Stimulated activated CD8-positive, alpha-beta memory T cell treated with anti-CD3 and anti-CD28 coated beads, Interleukin-4, amount 100 ng/mL, for 48 hours (primary cell): Measurements from ENCODE around the gene MAPRE2.

Experiments used
- DNase-seq: peaks from one replicate; pipeline ENCODE4 v3.0.0-alpha.2; 2020

MAPRE2 gene

GRCh38 chr18:35063875-35064690 is 22.9 kb downstream of the MAPRE2 start:
- no peak for DNase-seq

- no peak for DNase-seq
Observed at GRCh38 chr18:35067454-35067853, 26.2 kb downstream of the MAPRE2 start.

GRCh38 chr18:35071819-35072247 is 30.6 kb downstream of the MAPRE2 start:
- DNase-seq, result no peak

- DNase-seq, result no peak
Observed at GRCh38 chr18:35072616-35073015, 31.4 kb downstream of the MAPRE2 start.

GRCh38 chr18:35073186-35074105 is 32.2 kb downstream of the MAPRE2 start:
- no peak for DNase-seq

- DNase-seq, result no peak
Observed at GRCh38 chr18:35074581-35074980, 33.4 kb downstream of the MAPRE2 start.

GRCh38 chr18:35075132-35075531 is 33.9 kb downstream of the MAPRE2 start:
- DNase-seq, result no peak

- no peak for DNase-seq
Observed at GRCh38 chr18:35076135-35076924, 35.1 kb downstream of the MAPRE2 start.

GRCh38 chr18:35077937-35078336 is 36.7 kb downstream of the MAPRE2 start:
- DNase-seq, result no peak

GRCh38 chr18:35080058-35080457 is 38.8 kb downstream of the MAPRE2 start:
- no peak for DNase-seq

GRCh38 chr18:35083174-35083712 is 42.0 kb downstream of the MAPRE2 start:
- no peak for DNase-seq

- DNase-seq, result no peak
Observed at GRCh38 chr18:35084494-35085449, 43.6 kb downstream of the MAPRE2 start.

- no peak for DNase-seq
Observed at GRCh38 chr18:35085450-35086380, 44.5 kb downstream of the MAPRE2 start.

- no peak for DNase-seq
Observed at GRCh38 chr18:35086704-35087103, 45.5 kb downstream of the MAPRE2 start.

GRCh38 chr18:35087726-35088125 is 46.5 kb downstream of the MAPRE2 start:
- DNase-seq, result no peak

GRCh38 chr18:35088921-35089320 is 47.7 kb downstream of the MAPRE2 start:
- DNase-seq, result no peak

- DNase-seq, result no peak
Observed at GRCh38 chr18:35089382-35089781, 48.2 kb downstream of the MAPRE2 start.

GRCh38 chr18:35089891-35090550 is 48.8 kb downstream of the MAPRE2 start:
- no peak for DNase-seq

GRCh38 chr18:35091841-35092240 is 50.6 kb downstream of the MAPRE2 start:
- DNase-seq, result no peak
